ENCODE measurements around the gene CCDC122. TPM values are rescaled to one million over a fixed set of nuclear protein-coding genes. Genes with fewer than 3 reads are reported as not detected.
"Not testable (repeated sequence)": the region's sequence is repeated elsewhere in the genome, so short reads cannot be mapped to it uniquely, and the experiment has no call there.

CCDC122 gene
- total RNA-seq, 1 experiment from 2014 or later, result 1.6 TPM

- no peaks in the 10 kb centered on the region for H3K27me3 ChIP-seq (ENCODE audit: low read length)
- no peaks in the 10 kb centered on the region for H3K9me2 ChIP-seq (replicated peaks; ENCODE audit: insufficient read depth, low read length)
- H3K4me3 ChIP-seq (ENCODE audit: low read length), result no peak overlapping the region
- no peaks in the 10 kb centered on the region for H4K20me1 ChIP-seq (ENCODE audit: insufficient read depth, low read depth, low read length)
- H3K79me2 ChIP-seq (ENCODE audit: low read length), result no peaks in the 10 kb centered on the region
- no peaks in the 10 kb centered on the region for H3K9me3 ChIP-seq (ENCODE audit: low read length)
- no peak overlapping the region for H3K4me2 ChIP-seq (ENCODE audit: low read depth, low read length, poor library complexity, severe bottlenecking)
- no peak overlapping the region for H3K9ac ChIP-seq (ENCODE audit: low read length)
- no peaks in the 10 kb centered on the region for H3K36me3 ChIP-seq (ENCODE audit: insufficient read depth, low read length)
- no peak overlapping the region for H2AFZ ChIP-seq (ENCODE audit: low read length)
- H3K27ac ChIP-seq (ENCODE audit: low read length), result no peak overlapping the region
- no peaks in the 10 kb centered on the region for H3K4me1 ChIP-seq (ENCODE audit: low read length)
- no peak for DNase-seq
Measured at GRCh38 chr13:43835701-43836100, 43.8 kb downstream of the CCDC122 start.

GRCh38 chr13:43831088-43831487 is 48.5 kb downstream of the CCDC122 start:
- Histone ChIP-seq H3K4me2 (ENCODE audit: low read depth, low read length, poor library complexity, severe bottlenecking) (no peak overlapping the region), H4K20me1 (ENCODE audit: insufficient read depth, low read depth, low read length) (no peaks in the 10 kb centered on the region), H3K9me2 (replicated peaks; ENCODE audit: insufficient read depth, low read length) (no peaks in the 10 kb centered on the region), H3K36me3 (ENCODE audit: insufficient read depth, low read length) (no peaks in the 10 kb centered on the region), H3K27me3 (ENCODE audit: low read length) (no peaks in the 10 kb centered on the region), H3K4me3 (ENCODE audit: low read length) (no peak overlapping the region), H3K79me2 (ENCODE audit: low read length) (no peaks in the 10 kb centered on the region), H3K9ac (ENCODE audit: low read length) (no peak overlapping the region), H3K9me3 (ENCODE audit: low read length) (no peaks in the 10 kb centered on the region), H3K4me1 (ENCODE audit: low read length) (no peaks in the 10 kb centered on the region), H3K27ac (ENCODE audit: low read length) (no peak overlapping the region), H2AFZ (ENCODE audit: low read length) (no peak overlapping the region)
- DNase-seq, result no peak

- Histone ChIP-seq H3K79me2 (ENCODE audit: low read length) (no peaks in the 10 kb centered on the region), H3K4me1 (ENCODE audit: low read length) (no peaks in the 10 kb centered on the region), H4K20me1 (ENCODE audit: insufficient read depth, low read depth, low read length) (no peaks in the 10 kb centered on the region), H3K4me3 (ENCODE audit: low read length) (no peak overlapping the region), H3K9me3 (ENCODE audit: low read length) (no peaks in the 10 kb centered on the region), H3K27ac (ENCODE audit: low read length) (no peak overlapping the region), H3K4me2 (ENCODE audit: low read depth, low read length, poor library complexity, severe bottlenecking) (no peak overlapping the region), H3K9ac (ENCODE audit: low read length) (no peak overlapping the region), H3K9me2 (replicated peaks; ENCODE audit: insufficient read depth, low read length) (no peaks in the 10 kb centered on the region), H3K27me3 (ENCODE audit: low read length) (no peaks in the 10 kb centered on the region), H2AFZ (ENCODE audit: low read length) (no peak overlapping the region), H3K36me3 (ENCODE audit: insufficient read depth, low read length) (no peaks in the 10 kb centered on the region)
- DNase-seq, result no peak
Measured at GRCh38 chr13:43830497-43830881, 49.1 kb downstream of the CCDC122 start.

- not testable (repeated sequence) for H3K4me3 ChIP-seq (ENCODE audit: low read length); H3K36me3 ChIP-seq (ENCODE audit: insufficient read depth, low read length); H3K79me2 ChIP-seq (ENCODE audit: low read length); DNase-seq; H2AFZ ChIP-seq (ENCODE audit: low read length); H3K4me2 ChIP-seq (ENCODE audit: low read depth, low read length, poor library complexity, severe bottlenecking); H3K9me2 ChIP-seq (replicated peaks; ENCODE audit: insufficient read depth, low read length); H3K27me3 ChIP-seq (ENCODE audit: low read length); H3K4me1 ChIP-seq (ENCODE audit: low read length); H4K20me1 ChIP-seq (ENCODE audit: insufficient read depth, low read depth, low read length); H3K27ac ChIP-seq (ENCODE audit: low read length); H3K9me3 ChIP-seq (ENCODE audit: low read length); H3K9ac ChIP-seq (ENCODE audit: low read length)
Measured at GRCh38 chr13:43824656-43825055, 54.9 kb downstream of the CCDC122 start.

DNA sequence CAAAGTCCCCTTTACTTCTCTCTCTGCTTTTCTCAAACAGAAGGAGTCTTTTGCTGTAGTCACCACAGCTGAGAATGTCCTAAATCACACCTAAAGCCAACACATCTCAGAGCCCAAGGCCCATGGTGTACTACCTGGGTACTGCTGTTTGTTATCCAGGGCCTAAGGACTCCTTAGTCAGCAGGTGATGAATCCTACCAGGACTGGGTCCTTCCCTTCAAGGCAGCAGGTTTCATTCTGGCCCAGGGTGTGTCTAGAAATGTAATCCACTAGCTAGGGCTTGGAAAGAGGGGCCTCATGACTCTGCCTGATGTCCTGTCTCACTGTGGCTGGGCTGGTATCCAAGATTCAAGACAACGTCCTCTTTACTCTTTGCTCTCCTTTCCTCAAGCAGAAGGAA is 56.6 kb downstream of the CCDC122 start:
- no peak for DNase-seq
- H3K27me3 ChIP-seq (ENCODE audit: low read length), result no peaks in the 10 kb centered on the region
- H3K9ac ChIP-seq (ENCODE audit: low read length), result no peak overlapping the region
- H3K4me1 ChIP-seq (ENCODE audit: low read length), result no peaks in the 10 kb centered on the region
- H3K27ac ChIP-seq (ENCODE audit: low read length), result no peak overlapping the region
- H3K4me2 ChIP-seq (ENCODE audit: low read depth, low read length, poor library complexity, severe bottlenecking), result no peak overlapping the region
- no peaks in the 10 kb centered on the region for H3K79me2 ChIP-seq (ENCODE audit: low read length)
- no peaks in the 10 kb centered on the region for H3K36me3 ChIP-seq (ENCODE audit: insufficient read depth, low read length)
- H3K4me3 ChIP-seq (ENCODE audit: low read length), result no peak overlapping the region
- H3K9me2 ChIP-seq (replicated peaks; ENCODE audit: insufficient read depth, low read length), result no peaks in the 10 kb centered on the region
- no peak overlapping the region for H2AFZ ChIP-seq (ENCODE audit: low read length)
- H3K9me3 ChIP-seq (ENCODE audit: low read length), result no peaks in the 10 kb centered on the region
- no peaks in the 10 kb centered on the region for H4K20me1 ChIP-seq (ENCODE audit: insufficient read depth, low read depth, low read length)

DNA sequence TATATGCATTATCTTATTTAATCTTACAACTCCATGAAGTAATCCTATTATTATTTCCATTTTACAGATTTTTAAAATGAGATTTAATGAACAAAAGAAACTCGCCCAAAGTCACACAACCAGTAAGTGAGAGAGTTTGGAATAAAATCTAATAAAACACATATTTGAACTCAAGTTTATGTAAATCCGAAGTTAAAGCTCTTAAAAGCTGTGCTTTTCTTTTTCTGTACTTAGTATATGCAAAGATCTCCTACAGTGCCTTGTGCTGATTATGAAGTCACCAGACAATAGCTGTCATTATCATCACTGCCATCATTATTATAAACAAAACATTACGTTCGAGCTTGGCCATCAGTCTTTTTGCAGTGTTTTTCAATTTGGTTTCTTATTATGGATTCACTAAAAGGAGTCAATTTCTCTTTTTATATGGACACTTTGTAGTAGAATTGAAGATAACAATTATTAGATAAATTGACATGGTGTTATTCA is 63.1 kb downstream of the CCDC122 start:
- Histone ChIP-seq H3K4me2 (ENCODE audit: low read depth, low read length, poor library complexity, severe bottlenecking) (no peak overlapping the region), H3K36me3 (ENCODE audit: insufficient read depth, low read length) (no peaks in the 10 kb centered on the region), H3K79me2 (ENCODE audit: low read length) (no peaks in the 10 kb centered on the region), H3K4me1 (ENCODE audit: low read length) (no peaks in the 10 kb centered on the region), H3K9me2 (replicated peaks; ENCODE audit: insufficient read depth, low read length) (no peaks in the 10 kb centered on the region), H4K20me1 (ENCODE audit: insufficient read depth, low read depth, low read length) (no peaks in the 10 kb centered on the region), H3K9me3 (ENCODE audit: low read length) (no peaks in the 10 kb centered on the region), H2AFZ (ENCODE audit: low read length) (no peak overlapping the region), H3K27me3 (ENCODE audit: low read length) (no peaks in the 10 kb centered on the region), H3K4me3 (ENCODE audit: low read length) (no peak overlapping the region), H3K27ac (ENCODE audit: low read length) (no peak overlapping the region), H3K9ac (ENCODE audit: low read length) (no peak overlapping the region)
- no peak for DNase-seq

DNA sequence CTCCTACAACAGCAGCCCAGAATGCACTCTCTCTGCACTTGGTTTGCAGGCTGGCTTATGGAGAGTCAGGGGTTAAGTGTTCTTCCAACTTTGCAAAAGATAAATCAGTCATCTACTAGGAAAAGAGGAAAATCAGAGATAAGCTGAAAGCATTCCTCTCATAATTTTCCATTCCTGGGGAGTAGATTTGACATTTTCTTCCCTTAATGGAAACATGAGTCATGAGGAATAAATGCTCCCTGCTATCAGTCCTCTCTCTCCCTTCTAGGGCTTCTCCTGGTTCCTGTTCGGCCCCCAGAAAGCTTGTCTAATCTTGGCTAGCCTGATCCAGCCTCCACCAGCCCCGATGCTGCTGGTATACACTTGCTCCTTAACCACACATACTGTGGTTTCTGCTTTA is 64.3 kb downstream of the CCDC122 start:
- no peak overlapping the region for H3K9ac ChIP-seq (ENCODE audit: low read length)

DNA sequence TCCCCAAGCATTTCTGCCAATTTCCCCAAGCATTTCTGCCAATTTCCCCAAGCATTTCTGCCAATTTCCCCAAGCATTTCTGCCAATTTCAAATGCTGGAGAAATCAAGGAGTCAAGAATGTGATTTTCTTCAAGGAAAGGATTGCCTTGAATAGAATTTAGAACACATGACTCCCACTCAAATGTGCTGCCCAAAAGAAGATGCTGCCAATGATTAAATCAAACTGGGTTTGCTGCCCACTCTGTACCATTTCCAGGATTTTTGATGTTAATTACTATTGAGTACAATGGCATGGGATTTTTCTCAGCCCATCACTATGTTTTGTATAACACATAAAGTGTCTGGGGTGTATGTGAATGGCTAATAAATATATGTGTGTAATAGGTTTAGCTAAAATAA is 70.9 kb downstream of the CCDC122 start:
- no peaks in the 10 kb centered on the region for H3K79me2 ChIP-seq (ENCODE audit: low read length)
- H3K4me3 ChIP-seq (ENCODE audit: low read length), result no peak overlapping the region
- H2AFZ ChIP-seq (ENCODE audit: low read length), result no peak overlapping the region
- H3K9ac ChIP-seq (ENCODE audit: low read length), result no peak overlapping the region
- no peaks in the 10 kb centered on the region for H3K27me3 ChIP-seq (ENCODE audit: low read length)
- H3K9me2 ChIP-seq (replicated peaks; ENCODE audit: insufficient read depth, low read length), result no peaks in the 10 kb centered on the region
- H3K27ac ChIP-seq (ENCODE audit: low read length), result no peak overlapping the region
- no peaks in the 10 kb centered on the region for H3K9me3 ChIP-seq (ENCODE audit: low read length)
- H3K4me1 ChIP-seq (ENCODE audit: low read length), result no peaks in the 10 kb centered on the region
- no peaks in the 10 kb centered on the region for H4K20me1 ChIP-seq (ENCODE audit: insufficient read depth, low read depth, low read length)
- H3K36me3 ChIP-seq (ENCODE audit: insufficient read depth, low read length), result no peaks in the 10 kb centered on the region
- H3K4me2 ChIP-seq (ENCODE audit: low read depth, low read length, poor library complexity, severe bottlenecking), result no peak overlapping the region
- DNase-seq, result no peak

More for the DNA sequence above, 64.3 kb downstream of the CCDC122 start:
- no peaks in the 10 kb centered on the region for H3K79me2 ChIP-seq (ENCODE audit: low read length)
- no peak overlapping the region for H2AFZ ChIP-seq (ENCODE audit: low read length)
- no peaks in the 10 kb centered on the region for H4K20me1 ChIP-seq (ENCODE audit: insufficient read depth, low read depth, low read length)
- no peaks in the 10 kb centered on the region for H3K4me1 ChIP-seq (ENCODE audit: low read length)
- H3K4me3 ChIP-seq (ENCODE audit: low read length), result no peak overlapping the region
- H3K9me3 ChIP-seq (ENCODE audit: low read length), result no peaks in the 10 kb centered on the region
- H3K27ac ChIP-seq (ENCODE audit: low read length), result no peak overlapping the region
- no peaks in the 10 kb centered on the region for H3K36me3 ChIP-seq (ENCODE audit: insufficient read depth, low read length)
- DNase-seq, result no peak
- H3K9me2 ChIP-seq (replicated peaks; ENCODE audit: insufficient read depth, low read length), result no peaks in the 10 kb centered on the region
- no peaks in the 10 kb centered on the region for H3K27me3 ChIP-seq (ENCODE audit: low read length)
- no peak overlapping the region for H3K4me2 ChIP-seq (ENCODE audit: low read depth, low read length, poor library complexity, severe bottlenecking)

DNA sequence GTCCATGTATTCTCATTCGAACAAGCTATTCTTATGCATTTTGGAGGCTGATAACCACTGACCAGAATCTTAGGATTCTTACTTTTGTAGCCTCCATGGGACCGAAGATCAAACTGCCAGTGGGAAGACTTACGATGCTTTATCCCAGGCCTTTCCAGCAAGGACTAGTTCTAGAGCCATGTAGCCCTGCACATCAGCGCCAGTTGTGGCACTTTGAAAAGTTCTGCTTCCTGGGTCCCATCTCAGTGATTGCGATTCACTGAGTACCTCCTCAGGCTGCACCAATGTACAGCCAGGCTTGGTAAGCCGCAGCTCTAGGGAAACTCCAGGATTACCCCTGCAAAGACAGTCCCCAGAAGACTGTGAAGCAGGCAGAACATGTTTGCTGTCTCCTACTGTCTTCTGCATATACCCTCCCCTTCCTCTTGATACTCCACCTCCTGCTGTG is 73.8 kb downstream of the CCDC122 start:
- H3K27me3 ChIP-seq (ENCODE audit: low read length), result no peaks in the 10 kb centered on the region
- H3K9ac ChIP-seq (ENCODE audit: low read length), result no peak overlapping the region
- H3K79me2 ChIP-seq (ENCODE audit: low read length), result no peaks in the 10 kb centered on the region
- H3K4me3 ChIP-seq (ENCODE audit: low read length), result no peak overlapping the region
- no peaks in the 10 kb centered on the region for H3K9me3 ChIP-seq (ENCODE audit: low read length)
- H3K36me3 ChIP-seq (ENCODE audit: insufficient read depth, low read length), result no peaks in the 10 kb centered on the region
- H3K4me1 ChIP-seq (ENCODE audit: low read length), result no peaks in the 10 kb centered on the region
- no peak overlapping the region for H3K4me2 ChIP-seq (ENCODE audit: low read depth, low read length, poor library complexity, severe bottlenecking)
- no peaks in the 10 kb centered on the region for H3K9me2 ChIP-seq (replicated peaks; ENCODE audit: insufficient read depth, low read length)
- DNase-seq, result no peak
- no peaks in the 10 kb centered on the region for H4K20me1 ChIP-seq (ENCODE audit: insufficient read depth, low read depth, low read length)
- H2AFZ ChIP-seq (ENCODE audit: low read length), result no peak overlapping the region
- no peak overlapping the region for H3K27ac ChIP-seq (ENCODE audit: low read length)
